ENCODE measurements around the gene RABGAP1L.

DNA sequence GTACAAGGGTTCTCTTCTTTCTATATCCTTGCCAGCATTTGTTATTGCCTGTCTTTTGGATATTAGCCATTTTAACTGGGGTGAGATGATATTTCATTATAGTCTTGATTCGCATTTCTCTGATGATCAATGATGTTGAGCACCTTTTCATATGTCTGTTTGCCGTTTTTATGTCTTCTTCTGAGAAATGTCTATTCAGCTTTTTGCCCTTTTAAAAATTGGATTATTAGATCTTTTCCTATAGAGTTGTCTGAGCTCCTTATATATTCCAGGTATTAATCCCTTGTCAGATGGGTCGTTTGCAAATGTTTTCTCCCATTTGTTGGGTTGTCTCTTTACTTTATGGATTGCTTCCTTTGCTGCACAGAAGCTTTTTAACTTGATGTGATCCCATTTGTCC lies 883.3 kb downstream of the RABGAP1L start:
- TF ChIP-seq, protein P1, sequence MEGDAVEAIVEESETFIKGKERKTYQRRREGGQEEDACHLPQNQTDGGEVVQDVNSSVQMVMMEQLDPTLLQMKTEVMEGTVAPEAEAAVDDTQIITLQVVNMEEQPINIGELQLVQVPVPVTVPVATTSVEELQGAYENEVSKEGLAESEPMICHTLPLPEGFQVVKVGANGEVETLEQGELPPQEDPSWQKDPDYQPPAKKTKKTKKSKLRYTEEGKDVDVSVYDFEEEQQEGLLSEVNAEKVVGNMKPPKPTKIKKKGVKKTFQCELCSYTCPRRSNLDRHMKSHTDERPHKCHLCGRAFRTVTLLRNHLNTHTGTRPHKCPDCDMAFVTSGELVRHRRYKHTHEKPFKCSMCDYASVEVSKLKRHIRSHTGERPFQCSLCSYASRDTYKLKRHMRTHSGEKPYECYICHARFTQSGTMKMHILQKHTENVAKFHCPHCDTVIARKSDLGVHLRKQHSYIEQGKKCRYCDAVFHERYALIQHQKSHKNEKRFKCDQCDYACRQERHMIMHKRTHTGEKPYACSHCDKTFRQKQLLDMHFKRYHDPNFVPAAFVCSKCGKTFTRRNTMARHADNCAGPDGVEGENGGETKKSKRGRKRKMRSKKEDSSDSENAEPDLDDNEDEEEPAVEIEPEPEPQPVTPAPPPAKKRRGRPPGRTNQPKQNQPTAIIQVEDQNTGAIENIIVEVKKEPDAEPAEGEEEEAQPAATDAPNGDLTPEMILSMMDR (IDR thresholded peaks at IDR 0.05): no peak
- TF ChIP-seq EZH2 (IDR thresholded peaks at IDR 0.05): no peak
